Panc1 (cell line): ENCODE results near the gene MPRIP. TPM values are rescaled to one million over a fixed set of nuclear protein-coding genes. Genes with fewer than 3 reads are reported as not detected.

Source experiments
- ATAC-seq: fragments of 200-7000 bp; cut with Tn5 transposase; 2 replicates; pipeline ENCODE4 v1.9.1; 2020; ENCODE audit warnings: mild to moderate bottlenecking, moderate library complexity
- BruUV-seq: library from RNA; stranded (reverse); fragments of 400-500 nt; replicated peaks from 2 replicates; lab custom pipeline; 2021; lab: Mats Ljungman, UMichigan
- CTCF ChIA-PET: fragments of 300-600 bp; sonication (Branson Sonifier 250); formaldehyde crosslinking; loops from one replicate; lab custom pipeline; 2022; ENCODE audit warnings: antibody characterized with exemption; lab: Charles Lee
- POLR2A ChIA-PET: fragments of 300-600 bp; sonication (Branson Sonifier 250); formaldehyde crosslinking; loops from one replicate; lab custom pipeline; 2022; ENCODE audit warnings: antibody characterized with exemption; lab: Charles Lee
- DNase-seq: peaks from one replicate; pipeline ENCODE4 v3.0.0-alpha.2; 2010; ENCODE audit warnings: low read depth, low spot score
- H3K27ac ChIP-seq: 2 replicates; pipeline ENCODE4 v1.5.1; 2011; ENCODE audit warnings: mild to moderate bottlenecking, low read length, inconsistent platforms
- H3K27me3 ChIP-seq: fragments of 200-500 bp; sonication (Bioruptor generic); 2 replicates; pipeline ENCODE4 v1.6.0; 2014; ENCODE audit warnings: low read length, inconsistent platforms; ENCODE audit not compliant: control insufficient read depth, insufficient read depth
- H3K36me3 ChIP-seq: fragments of 200-500 bp; sonication (Bioruptor generic); 2 replicates; pipeline ENCODE4 v1.5.1; 2014; ENCODE audit warnings: inconsistent platforms, mild to moderate bottlenecking, low read length, moderate library complexity; ENCODE audit not compliant: control insufficient read depth, insufficient read depth
- H3K4me1 ChIP-seq: 2 replicates; pipeline ENCODE4 v1.5.1; 2011; ENCODE audit warnings: inconsistent platforms, mild to moderate bottlenecking, low read length, moderate library complexity; ENCODE audit not compliant: control insufficient read depth, insufficient read depth
- H3K4me3 ChIP-seq, 2 experiments: 2 replicates each; pipeline ENCODE4 v1.5.1; 2011 to 2012; ENCODE audit warnings: low read depth in 2 of 2, low read length in 2 of 2, mild to moderate bottlenecking in 2 of 2, inconsistent platforms in 1 of 2, moderate library complexity in 1 of 2
- H3K9me3 ChIP-seq: fragments of 200-500 bp; sonication (Bioruptor generic); 2 replicates; pipeline ENCODE4 v1.5.1; 2014; ENCODE audit warnings: low read depth, mild to moderate bottlenecking, inconsistent platforms, low read length, moderate library complexity; ENCODE audit not compliant: control insufficient read depth, insufficient read depth
- POLR2AphosphoS5 ChIP-seq: IDR thresholded peaks from 2 replicates; pipeline ENCODE4 v1.6.1; 2012; ENCODE audit warnings: mild to moderate bottlenecking, low read depth, low read length, moderate library complexity
- SIN3A ChIP-seq: IDR thresholded peaks from 2 replicates; pipeline ENCODE4 v1.6.1; 2012; ENCODE audit warnings: low read depth, mild to moderate bottlenecking, low read length, moderate library complexity, borderline replicate concordance; ENCODE audit not compliant: insufficient read depth
- TCF7L2 ChIP-seq: IDR thresholded peaks from 2 replicates; pipeline ENCODE4 v1.6.1; 2011; ENCODE audit warnings: mild to moderate bottlenecking, low read depth, low read length, inconsistent platforms
- in situ Hi-C: cut with HindIII; loops from 2 replicates; pipeline ENCODE4 v1.10.0; 2016; ENCODE audit warnings: low sequenced_read_pairs, low pct_unique_long_range_greater_than_20kb
- intact Hi-C: fragments of 100-400 bp; cut with micrococcal nuclease; formaldehyde crosslinking; loops from one replicate; pipeline ENCODE4 v1.10.0; 2022; ENCODE audit not compliant: unreplicated experiment
- total RNA-seq: library from RNA; stranded (reverse); gene quantifications from one replicate; pipeline ENCODE4 v1.2.1, GENCODE V29; 2021; ENCODE audit not compliant: unreplicated experiment
- TF ChIP-seq, protein P1 (sequence below), 2 experiments: IDR thresholded peaks; 2 replicates each; pipeline ENCODE4 v1.6.1; 2011 to 2012; ENCODE audit warnings: low read depth in 2 of 2, control low read depth in 1 of 2, low read length in 1 of 2, mild to moderate bottlenecking in 1 of 2, moderate library complexity in 1 of 2; ENCODE audit not compliant: insufficient read depth in 1 of 2
- TF ChIP-seq, protein P2 (sequence below): fragments of 450-650 bp; IDR thresholded peaks from 2 replicates; pipeline ENCODE4 v1.5.1; 2017; ENCODE audit warnings: mild to moderate bottlenecking

MPRIP gene
- total RNA-seq, 1 experiment from 2014 or later: 155 TPM

DNA sequence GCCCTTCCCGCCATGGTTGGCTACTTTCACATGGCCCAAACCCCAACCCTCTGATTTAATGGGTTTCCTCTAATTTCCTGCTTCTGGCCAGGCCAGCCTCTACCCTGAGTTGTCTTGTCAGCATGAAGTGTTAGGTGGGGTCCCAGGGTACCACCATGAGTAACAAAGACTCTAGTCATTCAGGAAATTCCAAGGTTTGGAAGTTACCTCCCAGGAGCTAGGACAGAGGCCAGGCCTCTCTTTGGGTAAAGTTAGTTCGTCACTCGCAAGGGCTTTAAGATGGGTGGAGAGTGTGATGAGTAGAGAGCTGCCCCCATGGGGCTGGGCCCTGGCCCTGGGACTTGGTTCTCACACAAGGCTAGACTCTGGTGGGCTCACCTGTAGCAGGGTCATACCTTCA lies 109.3 kb downstream of the MPRIP start:
- ChIA-PET POLR2A (no interaction called here), CTCF (no interaction called here)

DNA sequence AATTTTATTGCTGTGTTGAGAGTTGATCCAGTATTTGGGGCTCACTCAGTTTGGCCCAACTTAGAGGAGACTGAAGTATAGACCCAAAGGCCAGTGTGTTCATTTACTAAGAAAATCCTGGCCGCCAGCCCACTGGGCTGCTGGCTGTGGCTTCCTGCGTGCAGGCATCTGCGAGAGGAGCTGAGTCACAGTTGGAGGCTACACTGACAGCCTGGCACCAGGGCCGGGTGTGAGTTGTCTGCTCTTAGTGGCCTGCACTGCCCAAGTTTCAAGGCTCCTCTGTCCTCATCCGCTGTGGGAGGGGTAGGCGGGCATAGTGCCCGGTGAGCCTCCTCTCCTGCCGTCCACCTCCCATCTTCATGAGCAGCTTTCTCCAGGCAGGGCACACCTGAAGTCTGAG lies 109.7 kb downstream of the MPRIP start:
- no TSS peak for BruUV-seq
- Histone ChIP-seq H3K27me3 (no peaks in the 10 kb centered on the region), H3K4me3 (no peak overlapping the region), H3K27ac (no peak overlapping the region), H3K9me3 (no peaks in the 10 kb centered on the region), H3K4me1 (peaks cover 6% of the 10 kb centered on the region; the same call in 1 of the 2 replicates), H3K36me3 (no peaks in the 10 kb centered on the region; the same call in 1 of the 2 replicates)
- intact Hi-C loops (no loop called here), in situ Hi-C loops (no loop called here)
- ATAC-seq (peak; percentile 87), DNase-seq (peak; percentile 63)
- no peak for TF ChIP-seq SIN3A
- TF ChIP-seq, protein P1, sequence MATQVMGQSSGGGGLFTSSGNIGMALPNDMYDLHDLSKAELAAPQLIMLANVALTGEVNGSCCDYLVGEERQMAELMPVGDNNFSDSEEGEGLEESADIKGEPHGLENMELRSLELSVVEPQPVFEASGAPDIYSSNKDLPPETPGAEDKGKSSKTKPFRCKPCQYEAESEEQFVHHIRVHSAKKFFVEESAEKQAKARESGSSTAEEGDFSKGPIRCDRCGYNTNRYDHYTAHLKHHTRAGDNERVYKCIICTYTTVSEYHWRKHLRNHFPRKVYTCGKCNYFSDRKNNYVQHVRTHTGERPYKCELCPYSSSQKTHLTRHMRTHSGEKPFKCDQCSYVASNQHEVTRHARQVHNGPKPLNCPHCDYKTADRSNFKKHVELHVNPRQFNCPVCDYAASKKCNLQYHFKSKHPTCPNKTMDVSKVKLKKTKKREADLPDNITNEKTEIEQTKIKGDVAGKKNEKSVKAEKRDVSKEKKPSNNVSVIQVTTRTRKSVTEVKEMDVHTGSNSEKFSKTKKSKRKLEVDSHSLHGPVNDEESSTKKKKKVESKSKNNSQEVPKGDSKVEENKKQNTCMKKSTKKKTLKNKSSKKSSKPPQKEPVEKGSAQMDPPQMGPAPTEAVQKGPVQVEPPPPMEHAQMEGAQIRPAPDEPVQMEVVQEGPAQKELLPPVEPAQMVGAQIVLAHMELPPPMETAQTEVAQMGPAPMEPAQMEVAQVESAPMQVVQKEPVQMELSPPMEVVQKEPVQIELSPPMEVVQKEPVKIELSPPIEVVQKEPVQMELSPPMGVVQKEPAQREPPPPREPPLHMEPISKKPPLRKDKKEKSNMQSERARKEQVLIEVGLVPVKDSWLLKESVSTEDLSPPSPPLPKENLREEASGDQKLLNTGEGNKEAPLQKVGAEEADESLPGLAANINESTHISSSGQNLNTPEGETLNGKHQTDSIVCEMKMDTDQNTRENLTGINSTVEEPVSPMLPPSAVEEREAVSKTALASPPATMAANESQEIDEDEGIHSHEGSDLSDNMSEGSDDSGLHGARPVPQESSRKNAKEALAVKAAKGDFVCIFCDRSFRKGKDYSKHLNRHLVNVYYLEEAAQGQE (IDR thresholded peaks at IDR 0.05; ENCODE audit: insufficient read depth in 1 of 2, low read depth in 2 of 2, low read length in 1 of 2): no peak
- no peak for TF ChIP-seq TCF7L2
- no peak for TF ChIP-seq POLR2AphosphoS5
- TF ChIP-seq, protein P2, sequence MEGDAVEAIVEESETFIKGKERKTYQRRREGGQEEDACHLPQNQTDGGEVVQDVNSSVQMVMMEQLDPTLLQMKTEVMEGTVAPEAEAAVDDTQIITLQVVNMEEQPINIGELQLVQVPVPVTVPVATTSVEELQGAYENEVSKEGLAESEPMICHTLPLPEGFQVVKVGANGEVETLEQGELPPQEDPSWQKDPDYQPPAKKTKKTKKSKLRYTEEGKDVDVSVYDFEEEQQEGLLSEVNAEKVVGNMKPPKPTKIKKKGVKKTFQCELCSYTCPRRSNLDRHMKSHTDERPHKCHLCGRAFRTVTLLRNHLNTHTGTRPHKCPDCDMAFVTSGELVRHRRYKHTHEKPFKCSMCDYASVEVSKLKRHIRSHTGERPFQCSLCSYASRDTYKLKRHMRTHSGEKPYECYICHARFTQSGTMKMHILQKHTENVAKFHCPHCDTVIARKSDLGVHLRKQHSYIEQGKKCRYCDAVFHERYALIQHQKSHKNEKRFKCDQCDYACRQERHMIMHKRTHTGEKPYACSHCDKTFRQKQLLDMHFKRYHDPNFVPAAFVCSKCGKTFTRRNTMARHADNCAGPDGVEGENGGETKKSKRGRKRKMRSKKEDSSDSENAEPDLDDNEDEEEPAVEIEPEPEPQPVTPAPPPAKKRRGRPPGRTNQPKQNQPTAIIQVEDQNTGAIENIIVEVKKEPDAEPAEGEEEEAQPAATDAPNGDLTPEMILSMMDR: no peak
- ChIA-PET POLR2A (no interaction called here), CTCF (no interaction called here)

More for the DNA sequence above, 109.3 kb downstream of the MPRIP start:
- Histone ChIP-seq H3K4me1 (peaks cover 6% of the 10 kb centered on the region; the same call in 1 of the 2 replicates), H3K9me3 (no peaks in the 10 kb centered on the region), H3K27ac (peak overlapping the region; percentile 9; the same call in 1 of the 2 replicates), H3K36me3 (no peaks in the 10 kb centered on the region; the same call in 1 of the 2 replicates), H3K27me3 (no peaks in the 10 kb centered on the region), H3K4me3 (no peak overlapping the region)
- BruUV-seq: no TSS peak
- no peak for DNase-seq
- TF ChIP-seq, protein P2: no peak
- TF ChIP-seq TCF7L2 (no peak), SIN3A (no peak), POLR2AphosphoS5 (no peak)
- TF ChIP-seq, protein P1 (IDR thresholded peaks at IDR 0.05; ENCODE audit: insufficient read depth in 1 of 2, low read depth in 2 of 2, low read length in 1 of 2): no peak
- in situ Hi-C loops: no loop called here
- peak; percentile 31 for ATAC-seq
- intact Hi-C loops: no loop called here
